Activated naive CD4-positive, alpha-beta T cell treated with anti-CD3 and anti-CD28 coated beads, Interleukin-2, amount 50 U/mL, for 24 hours (primary cell): ENCODE data around the gene ZNF362.

Experiments used
- H3K27ac Mint-ChIP-seq: one replicate; pipeline ENCODE4 v1.8.0; 2021; ENCODE audit warnings: mild to moderate bottlenecking, mixed read lengths
- H3K27me3 Mint-ChIP-seq: one replicate; pipeline ENCODE4 v1.8.0; 2021; ENCODE audit warnings: mixed read lengths
- H3K36me3 Mint-ChIP-seq: one replicate; pipeline ENCODE4 v1.8.0; 2021; ENCODE audit warnings: mixed read lengths
- H3K4me1 Mint-ChIP-seq: one replicate; pipeline ENCODE4 v1.8.0; 2021; ENCODE audit warnings: mixed read lengths
- H3K4me3 Mint-ChIP-seq: one replicate; pipeline ENCODE4 v1.8.0; 2021; ENCODE audit warnings: mild to moderate bottlenecking, mixed read lengths
- H3K9me3 Mint-ChIP-seq: one replicate; pipeline ENCODE4 v1.8.0; 2021; ENCODE audit warnings: mixed read lengths

Gene ZNF362, protein sequence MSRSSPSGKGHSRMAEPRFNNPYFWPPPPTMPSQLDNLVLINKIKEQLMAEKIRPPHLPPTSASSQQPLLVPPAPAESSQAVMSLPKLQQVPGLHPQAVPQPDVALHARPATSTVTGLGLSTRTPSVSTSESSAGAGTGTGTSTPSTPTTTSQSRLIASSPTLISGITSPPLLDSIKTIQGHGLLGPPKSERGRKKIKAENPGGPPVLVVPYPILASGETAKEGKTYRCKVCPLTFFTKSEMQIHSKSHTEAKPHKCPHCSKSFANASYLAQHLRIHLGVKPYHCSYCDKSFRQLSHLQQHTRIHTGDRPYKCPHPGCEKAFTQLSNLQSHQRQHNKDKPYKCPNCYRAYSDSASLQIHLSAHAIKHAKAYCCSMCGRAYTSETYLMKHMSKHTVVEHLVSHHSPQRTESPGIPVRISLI

DNA sequence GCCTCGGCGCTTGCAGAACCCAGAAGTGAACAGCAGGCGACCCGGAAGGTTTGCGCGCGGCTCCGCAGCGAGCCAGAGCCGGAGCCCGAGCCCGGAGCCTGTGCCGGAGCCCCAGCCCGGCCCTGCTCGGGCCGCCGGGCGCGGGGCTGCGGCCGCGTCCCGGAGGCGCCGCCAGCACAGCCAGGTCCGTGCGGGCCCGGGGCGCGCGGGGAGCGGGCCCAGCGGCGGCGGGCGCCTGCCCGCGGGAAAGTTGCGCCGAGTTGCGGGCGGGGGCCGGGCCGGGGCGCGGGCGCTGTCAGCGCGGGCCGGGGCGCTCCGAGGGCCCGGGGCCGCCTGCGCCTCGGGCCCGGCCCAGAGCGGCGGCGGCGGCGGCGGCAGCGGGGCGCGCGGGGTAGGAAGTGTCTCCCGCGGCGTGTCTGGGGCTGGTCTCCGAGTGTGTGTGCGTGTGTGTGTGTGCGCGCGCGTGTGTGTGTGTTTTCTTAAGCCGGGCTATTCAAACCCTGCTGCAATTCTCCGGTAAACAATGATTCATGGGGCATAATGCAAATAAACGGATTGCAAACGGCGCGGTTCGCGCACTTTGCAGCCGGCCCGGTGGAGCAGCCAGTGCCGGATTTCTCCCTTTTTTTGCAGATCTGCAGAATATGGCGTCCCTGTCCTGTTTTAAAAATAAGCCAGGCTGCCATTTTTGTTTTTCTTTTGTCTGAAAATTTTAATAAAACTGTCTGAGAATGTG, at the start of gene ZNF362:
Gene ZNF362 (plus strand): TSS at position 22 of the 736 bp plus-strand sequence. CDS start 14,083 bp downstream, outside the sequence.
- Mint-ChIP-seq H3K36me3 (no peaks in the 10 kb centered on the region), H3K9me3 (no peaks in the 10 kb centered on the region), H3K27ac (peak within 1 kb of the TSS; percentile 98), H3K4me1 (peaks cover 41% of the 10 kb centered on the region), H3K27me3 (no peaks in the 10 kb centered on the region), H3K4me3 (peak within 1 kb of the TSS; percentile 98)

- Mint-ChIP-seq H3K4me1 (no peaks in the 10 kb centered on the region), H3K36me3 (peaks cover 1% of the 10 kb centered on the region), H3K9me3 (no peaks in the 10 kb centered on the region), H3K27ac (no peak overlapping the region), H3K27me3 (no peaks in the 10 kb centered on the region), H3K4me3 (no peak overlapping the region)
Measured at GRCh38 chr1:33211972-33212371, 44.3 kb upstream of the ZNF362 start.

- H3K27me3 Mint-ChIP-seq, result peaks cover 2% of the 10 kb centered on the region
- H3K4me3 Mint-ChIP-seq, result no peak overlapping the region
- H3K27ac Mint-ChIP-seq, result no peak overlapping the region
- peaks cover 7% of the 10 kb centered on the region for H3K36me3 Mint-ChIP-seq
- H3K9me3 Mint-ChIP-seq, result peaks cover 18% of the 10 kb centered on the region
- no peaks in the 10 kb centered on the region for H3K4me1 Mint-ChIP-seq
Measured at GRCh38 chr1:33219886-33220661, 36.2 kb upstream of the ZNF362 start.

DNA sequence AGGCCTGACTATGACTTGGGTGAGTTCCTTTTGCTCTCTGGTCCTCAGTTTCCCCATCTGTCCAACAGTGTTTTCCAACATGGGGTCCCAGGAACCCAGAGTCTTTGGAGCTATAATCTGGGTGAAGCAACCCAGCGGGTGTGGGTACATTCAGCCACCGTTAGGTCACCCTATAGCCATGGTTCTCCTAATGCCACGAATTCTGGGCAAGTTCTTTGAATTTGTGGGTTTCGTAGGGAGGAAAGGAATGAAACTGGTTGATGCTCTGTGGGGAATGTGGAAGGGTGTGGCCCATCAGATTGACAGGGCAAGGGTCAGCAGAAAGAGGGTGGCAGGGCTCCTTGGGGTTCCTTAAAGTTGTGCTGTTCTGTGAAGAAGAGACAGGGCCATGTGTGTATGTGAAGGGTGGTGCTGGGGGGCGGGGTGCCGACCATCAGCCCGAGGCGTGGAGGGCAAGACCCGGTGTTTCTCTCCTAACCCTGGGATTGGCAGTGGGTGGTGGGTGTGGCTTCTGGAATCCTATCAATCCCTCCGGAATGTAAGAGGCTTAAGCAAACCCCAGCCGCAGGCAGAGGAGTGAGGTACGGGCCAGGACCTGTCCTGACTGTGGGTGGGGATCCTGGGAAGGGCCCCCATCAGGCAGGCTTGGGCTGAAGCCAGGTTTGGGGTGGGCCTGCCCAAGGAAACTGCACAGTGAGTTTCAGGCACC, 35.5 kb upstream of the ZNF362 start:
- Mint-ChIP-seq H3K27me3 (peaks cover 2% of the 10 kb centered on the region), H3K9me3 (peaks cover 20% of the 10 kb centered on the region), H3K27ac (no peak overlapping the region), H3K4me3 (no peak overlapping the region), H3K36me3 (peaks cover 7% of the 10 kb centered on the region), H3K4me1 (no peaks in the 10 kb centered on the region)

DNA sequence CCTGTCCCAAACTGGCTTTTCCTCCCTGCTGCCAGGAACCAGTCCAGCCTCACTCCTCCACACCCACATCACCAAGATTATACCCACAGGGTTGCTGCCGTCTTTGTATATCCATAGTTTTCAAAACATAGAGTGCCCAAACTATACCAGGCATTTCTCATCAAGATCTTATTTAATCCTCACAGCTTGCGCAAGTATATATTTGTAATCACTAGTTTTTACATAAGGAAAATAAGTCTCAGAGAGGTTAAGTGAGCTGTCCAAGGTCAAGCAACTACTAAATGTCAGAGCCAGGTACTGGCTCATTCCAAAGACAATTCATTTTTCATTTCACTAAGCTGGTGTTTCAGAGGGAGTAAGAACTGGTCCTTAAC, 34.9 kb upstream of the ZNF362 start:
- no peaks in the 10 kb centered on the region for H3K4me1 Mint-ChIP-seq
- H3K27ac Mint-ChIP-seq, result no peak overlapping the region
- peaks cover 7% of the 10 kb centered on the region for H3K36me3 Mint-ChIP-seq
- H3K9me3 Mint-ChIP-seq, result peaks cover 20% of the 10 kb centered on the region
- no peak overlapping the region for H3K4me3 Mint-ChIP-seq
- H3K27me3 Mint-ChIP-seq, result peaks cover 2% of the 10 kb centered on the region

DNA sequence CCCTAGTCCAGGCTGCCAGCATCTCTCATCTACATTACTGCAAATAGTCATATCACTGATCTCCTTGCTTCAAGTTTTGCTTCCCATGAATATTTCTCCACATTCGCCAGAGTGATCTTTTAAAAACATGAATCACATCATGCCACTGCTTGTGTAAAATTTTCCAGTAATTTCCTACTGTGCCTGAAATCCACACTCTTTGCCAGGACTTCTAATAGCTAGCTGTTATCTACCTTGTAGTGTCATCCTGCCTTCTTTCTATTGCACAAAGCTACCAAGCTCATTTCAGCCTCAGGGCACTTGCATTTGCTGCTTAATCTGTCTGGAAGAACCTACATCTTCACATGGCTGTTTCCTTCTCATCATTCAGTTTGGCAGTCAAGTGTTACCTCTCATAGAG, 33.9 kb upstream of the ZNF362 start:
- no peak overlapping the region for H3K4me3 Mint-ChIP-seq
- peaks cover 20% of the 10 kb centered on the region for H3K9me3 Mint-ChIP-seq
- no peaks in the 10 kb centered on the region for H3K4me1 Mint-ChIP-seq
- peaks cover 2% of the 10 kb centered on the region for H3K27me3 Mint-ChIP-seq
- no peak overlapping the region for H3K27ac Mint-ChIP-seq
- peaks cover 7% of the 10 kb centered on the region for H3K36me3 Mint-ChIP-seq

DNA sequence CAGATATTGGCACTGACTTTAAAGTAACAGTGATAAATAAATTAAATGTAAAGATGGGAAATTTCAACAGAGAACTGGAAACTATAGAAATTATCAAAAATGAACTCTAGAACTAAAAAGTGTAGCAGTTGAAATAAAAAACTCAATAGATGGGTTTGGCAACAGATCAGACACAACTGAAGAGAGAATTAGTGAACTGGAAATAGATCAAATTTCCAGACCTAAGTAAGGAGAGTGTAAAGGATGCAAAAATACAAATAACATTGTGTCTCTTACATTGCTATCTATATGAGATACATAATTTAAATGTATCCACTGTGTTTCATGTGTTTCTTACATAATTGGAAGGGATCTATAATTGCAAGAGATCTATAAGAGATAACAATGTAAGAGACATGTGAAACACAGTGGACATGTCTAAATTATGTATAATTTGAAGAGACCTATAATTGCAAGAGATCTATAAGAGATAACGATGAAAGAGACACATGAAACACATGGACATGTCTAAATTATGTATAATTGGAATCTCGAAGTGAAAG, 32.1 kb upstream of the ZNF362 start:
- Mint-ChIP-seq H3K27ac (no peak overlapping the region), H3K9me3 (peaks cover 20% of the 10 kb centered on the region), H3K4me3 (no peak overlapping the region)

GRCh38 chr1:33225586-33225985, 30.7 kb upstream of the ZNF362 start:
- no peaks in the 10 kb centered on the region for H3K4me1 Mint-ChIP-seq
- H3K27ac Mint-ChIP-seq, result no peak overlapping the region
- peaks cover 7% of the 10 kb centered on the region for H3K36me3 Mint-ChIP-seq
- H3K4me3 Mint-ChIP-seq, result no peak overlapping the region
- H3K27me3 Mint-ChIP-seq, result peaks cover 6% of the 10 kb centered on the region
- peaks cover 20% of the 10 kb centered on the region for H3K9me3 Mint-ChIP-seq

More for the DNA sequence above, 32.1 kb upstream of the ZNF362 start:
- peaks cover 7% of the 10 kb centered on the region for H3K36me3 Mint-ChIP-seq
- H3K4me1 Mint-ChIP-seq, result no peaks in the 10 kb centered on the region
- peaks cover 6% of the 10 kb centered on the region for H3K27me3 Mint-ChIP-seq

GRCh38 chr1:33228935-33229487, 27.3 kb upstream of the ZNF362 start:
- Mint-ChIP-seq H3K27me3 (peaks cover 4% of the 10 kb centered on the region), H3K27ac (no peak overlapping the region), H3K4me1 (no peaks in the 10 kb centered on the region), H3K36me3 (peaks cover 5% of the 10 kb centered on the region), H3K9me3 (peaks cover 12% of the 10 kb centered on the region), H3K4me3 (no peak overlapping the region)

DNA sequence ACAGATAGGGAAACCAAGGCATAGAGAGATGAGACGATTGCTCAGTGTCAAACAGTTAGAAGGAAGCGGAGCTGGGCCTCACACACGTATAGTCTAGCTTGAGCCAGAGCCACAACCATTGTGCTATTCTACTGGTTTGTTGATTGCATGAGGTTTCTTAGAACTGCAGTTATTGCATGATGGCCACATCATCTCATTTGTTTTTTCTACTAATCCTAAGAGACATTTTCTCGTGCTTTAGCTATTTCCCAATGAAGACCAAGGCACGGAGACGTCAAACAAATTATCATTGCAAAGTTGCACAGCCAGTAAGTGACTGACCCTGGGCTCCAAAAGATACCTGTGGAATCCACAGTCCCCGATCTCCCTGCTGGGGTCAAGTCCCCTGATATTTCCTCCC, 25.1 kb upstream of the ZNF362 start:
- Mint-ChIP-seq H3K9me3 (no peaks in the 10 kb centered on the region), H3K36me3 (no peaks in the 10 kb centered on the region), H3K27ac (no peak overlapping the region), H3K4me1 (no peaks in the 10 kb centered on the region), H3K27me3 (peaks cover 4% of the 10 kb centered on the region), H3K4me3 (no peak overlapping the region)

DNA sequence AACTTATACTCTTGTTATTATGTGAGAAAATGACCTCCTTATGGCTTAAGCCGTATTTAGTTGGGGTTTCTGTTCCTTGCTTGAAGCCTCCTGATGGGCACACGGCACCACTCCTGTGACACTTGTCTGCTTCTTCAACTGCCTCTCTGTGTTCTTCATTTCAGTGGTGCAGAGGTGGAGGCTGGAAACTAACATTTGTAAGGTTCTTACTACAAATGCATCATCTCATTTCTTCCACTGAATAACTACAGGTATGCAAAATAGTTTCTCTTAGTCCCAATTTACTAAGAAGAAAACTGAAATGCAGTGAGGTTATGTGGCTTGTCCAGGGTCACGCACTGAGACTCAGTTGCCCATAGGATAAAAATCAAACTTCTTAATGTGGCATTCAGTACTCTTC, 23.6 kb upstream of the ZNF362 start:
- H3K27me3 Mint-ChIP-seq, result peaks cover 4% of the 10 kb centered on the region
- no peaks in the 10 kb centered on the region for H3K9me3 Mint-ChIP-seq
- H3K4me1 Mint-ChIP-seq, result peaks cover 4% of the 10 kb centered on the region
- H3K4me3 Mint-ChIP-seq, result no peak overlapping the region
- no peak overlapping the region for H3K27ac Mint-ChIP-seq
- H3K36me3 Mint-ChIP-seq, result no peaks in the 10 kb centered on the region

GRCh38 chr1:33234131-33234530, 22.2 kb upstream of the ZNF362 start:
- H3K4me3 Mint-ChIP-seq, result no peak overlapping the region
- H3K9me3 Mint-ChIP-seq, result no peaks in the 10 kb centered on the region
- peaks cover 4% of the 10 kb centered on the region for H3K4me1 Mint-ChIP-seq
- H3K36me3 Mint-ChIP-seq, result no peaks in the 10 kb centered on the region
- H3K27me3 Mint-ChIP-seq, result no peaks in the 10 kb centered on the region
- H3K27ac Mint-ChIP-seq, result no peak overlapping the region

- Mint-ChIP-seq H3K36me3 (no peaks in the 10 kb centered on the region), H3K4me3 (no peak overlapping the region), H3K27me3 (no peaks in the 10 kb centered on the region), H3K27ac (no peak overlapping the region), H3K4me1 (peaks cover 4% of the 10 kb centered on the region), H3K9me3 (no peaks in the 10 kb centered on the region)
Measured at GRCh38 chr1:33234588-33234990, 21.7 kb upstream of the ZNF362 start.

- no peak overlapping the region for H3K27ac Mint-ChIP-seq
- H3K9me3 Mint-ChIP-seq, result no peaks in the 10 kb centered on the region
- no peaks in the 10 kb centered on the region for H3K27me3 Mint-ChIP-seq
- no peak overlapping the region for H3K4me3 Mint-ChIP-seq
- no peaks in the 10 kb centered on the region for H3K36me3 Mint-ChIP-seq
- peaks cover 4% of the 10 kb centered on the region for H3K4me1 Mint-ChIP-seq
Measured at GRCh38 chr1:33235521-33235920, 20.8 kb upstream of the ZNF362 start.

GRCh38 chr1:33236498-33236897, 19.8 kb upstream of the ZNF362 start:
- no peak overlapping the region for H3K27ac Mint-ChIP-seq
- no peaks in the 10 kb centered on the region for H3K27me3 Mint-ChIP-seq
- H3K4me1 Mint-ChIP-seq, result peaks cover 4% of the 10 kb centered on the region
- no peaks in the 10 kb centered on the region for H3K9me3 Mint-ChIP-seq
- no peaks in the 10 kb centered on the region for H3K36me3 Mint-ChIP-seq
- no peak overlapping the region for H3K4me3 Mint-ChIP-seq
